ENCODE results near the gene PEF1. TPM values are rescaled to one million over a fixed set of nuclear protein-coding genes. Genes with fewer than 3 reads are reported as not detected.

The PEF1 gene
- total RNA-seq, 2 experiments from 2014 or later: 56.1 to 67.7 TPM

- Histone ChIP-seq H3K9me2 (ENCODE audit: insufficient read depth, low read length) (no peaks in the 10 kb centered on the region), H3K79me2 (ENCODE audit: insufficient read depth, low read depth, low read length) (no peaks in the 10 kb centered on the region), H4K20me1 (ENCODE audit: insufficient read depth, low read length) (no peaks in the 10 kb centered on the region), H3K4me3 (ENCODE audit: low read depth, low read length, poor library complexity, severe bottlenecking) (no peak overlapping the region), H3K4me1 (ENCODE audit: insufficient read depth, low read length, poor library complexity, severe bottlenecking) (no peaks in the 10 kb centered on the region), H3K4me2 (ENCODE audit: low read length) (no peak overlapping the region), H3K36me3 (ENCODE audit: insufficient read depth, low read length) (no peaks in the 10 kb centered on the region), H3K9me3 (ENCODE audit: low read length) (no peaks in the 10 kb centered on the region), H2AFZ (ENCODE audit: low read length) (no peak overlapping the region), H3K27ac (ENCODE audit: low read depth, low read length, poor library complexity, severe bottlenecking) (no peak overlapping the region)
- DNase-seq (ENCODE audit: low spot score): no peak
- BruUV-seq (replicated peaks): no TSS peak
- TF ChIP-seq EZH2phosphoT487 (IDR thresholded peaks at IDR 0.05; ENCODE audit: borderline replicate concordance, low read depth, low read length): no peak
- TF ChIP-seq, protein P1, sequence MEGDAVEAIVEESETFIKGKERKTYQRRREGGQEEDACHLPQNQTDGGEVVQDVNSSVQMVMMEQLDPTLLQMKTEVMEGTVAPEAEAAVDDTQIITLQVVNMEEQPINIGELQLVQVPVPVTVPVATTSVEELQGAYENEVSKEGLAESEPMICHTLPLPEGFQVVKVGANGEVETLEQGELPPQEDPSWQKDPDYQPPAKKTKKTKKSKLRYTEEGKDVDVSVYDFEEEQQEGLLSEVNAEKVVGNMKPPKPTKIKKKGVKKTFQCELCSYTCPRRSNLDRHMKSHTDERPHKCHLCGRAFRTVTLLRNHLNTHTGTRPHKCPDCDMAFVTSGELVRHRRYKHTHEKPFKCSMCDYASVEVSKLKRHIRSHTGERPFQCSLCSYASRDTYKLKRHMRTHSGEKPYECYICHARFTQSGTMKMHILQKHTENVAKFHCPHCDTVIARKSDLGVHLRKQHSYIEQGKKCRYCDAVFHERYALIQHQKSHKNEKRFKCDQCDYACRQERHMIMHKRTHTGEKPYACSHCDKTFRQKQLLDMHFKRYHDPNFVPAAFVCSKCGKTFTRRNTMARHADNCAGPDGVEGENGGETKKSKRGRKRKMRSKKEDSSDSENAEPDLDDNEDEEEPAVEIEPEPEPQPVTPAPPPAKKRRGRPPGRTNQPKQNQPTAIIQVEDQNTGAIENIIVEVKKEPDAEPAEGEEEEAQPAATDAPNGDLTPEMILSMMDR (conservative IDR thresholded peaks at IDR 0.05; ENCODE audit: low read length): no peak
- CTCF ChIA-PET (ENCODE audit: unreplicated experiment): interaction anchor here (1.3 kb wide), 1 partner anchor 70 kb away, joined by 3 read pairs; no protein-coding TSS in a partner anchor
- POLR2A ChIA-PET: interaction anchor here (0.7 kb wide), 1 partner anchor 8 kb away, joined by 7 read pairs; no protein-coding TSS in a partner anchor
- intact Hi-C loops (cut with micrococcal nuclease; ENCODE audit: unreplicated experiment): no loop called here
Observed at GRCh38 chr1:31675161-31675560, 30.5 kb upstream of the PEF1 start.

DNA sequence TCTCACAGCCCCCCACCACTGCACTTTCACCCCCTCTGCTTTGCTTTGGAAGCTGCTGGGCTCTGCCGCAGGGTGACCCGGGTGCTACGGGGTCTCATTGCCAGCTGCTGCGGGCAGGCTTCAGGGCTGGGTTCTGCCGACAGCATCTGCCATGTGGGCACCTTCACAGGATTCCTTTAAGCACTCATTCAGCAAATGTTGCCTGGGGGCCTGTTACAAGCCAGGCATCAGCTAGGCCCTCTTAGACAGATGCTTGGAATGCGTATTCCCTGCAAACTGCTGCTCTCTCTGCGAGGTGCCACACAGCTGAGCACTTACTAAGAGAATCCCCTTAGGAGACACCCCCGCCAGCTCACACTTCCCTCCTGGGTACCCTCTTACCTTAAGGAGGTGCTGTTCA is 29.9 kb upstream of the PEF1 start:
- BruUV-seq (replicated peaks): no TSS peak
- Histone ChIP-seq H3K4me1 (ENCODE audit: insufficient read depth, low read length, poor library complexity, severe bottlenecking) (no peaks in the 10 kb centered on the region), H3K27ac (ENCODE audit: low read depth, low read length, poor library complexity, severe bottlenecking) (no peak overlapping the region), H4K20me1 (ENCODE audit: insufficient read depth, low read length) (no peaks in the 10 kb centered on the region), H3K9me2 (ENCODE audit: insufficient read depth, low read length) (no peaks in the 10 kb centered on the region), H3K4me2 (ENCODE audit: low read length) (no peak overlapping the region), H3K9me3 (ENCODE audit: low read length) (no peaks in the 10 kb centered on the region), H3K79me2 (ENCODE audit: insufficient read depth, low read depth, low read length) (no peaks in the 10 kb centered on the region), H3K36me3 (ENCODE audit: insufficient read depth, low read length) (no peaks in the 10 kb centered on the region), H2AFZ (ENCODE audit: low read length) (no peak overlapping the region), H3K4me3 (ENCODE audit: low read depth, low read length, poor library complexity, severe bottlenecking) (no peak overlapping the region)
- ChIA-PET CTCF (ENCODE audit: unreplicated experiment) (interaction anchor here (1.3 kb wide), 1 partner anchor 71 kb away, joined by 3 read pairs; no protein-coding TSS in a partner anchor), POLR2A (no interaction called here)
- no peak for DNase-seq (ENCODE audit: low spot score)
- no peak for TF ChIP-seq EZH2phosphoT487 (IDR thresholded peaks at IDR 0.05; ENCODE audit: borderline replicate concordance, low read depth, low read length)
- TF ChIP-seq, protein P1 (conservative IDR thresholded peaks at IDR 0.05; ENCODE audit: low read length): no peak
- intact Hi-C loops (cut with micrococcal nuclease; ENCODE audit: unreplicated experiment): no loop called here

- intact Hi-C loops (cut with micrococcal nuclease; ENCODE audit: unreplicated experiment): no loop called here
- no TSS peak for BruUV-seq (replicated peaks)
Observed at GRCh38 chr1:31673433-31673832, 28.8 kb upstream of the PEF1 start.

More at GRCh38 chr1:31673433-31673832, 28.8 kb upstream of the PEF1 start:
- Histone ChIP-seq H3K4me3 (ENCODE audit: low read depth, low read length, poor library complexity, severe bottlenecking) (no peak overlapping the region), H3K9me3 (ENCODE audit: low read length) (no peaks in the 10 kb centered on the region), H3K4me1 (ENCODE audit: insufficient read depth, low read length, poor library complexity, severe bottlenecking) (no peaks in the 10 kb centered on the region), H3K27ac (ENCODE audit: low read depth, low read length, poor library complexity, severe bottlenecking) (no peak overlapping the region), H3K36me3 (ENCODE audit: insufficient read depth, low read length) (no peaks in the 10 kb centered on the region), H4K20me1 (ENCODE audit: insufficient read depth, low read length) (no peaks in the 10 kb centered on the region), H2AFZ (ENCODE audit: low read length) (no peak overlapping the region), H3K79me2 (ENCODE audit: insufficient read depth, low read depth, low read length) (no peaks in the 10 kb centered on the region), H3K9me2 (ENCODE audit: insufficient read depth, low read length) (no peaks in the 10 kb centered on the region), H3K4me2 (ENCODE audit: low read length) (no peak overlapping the region)
- ChIA-PET CTCF (ENCODE audit: unreplicated experiment) (no interaction called here), POLR2A (no interaction called here)
- TF ChIP-seq, protein P1 (conservative IDR thresholded peaks at IDR 0.05; ENCODE audit: low read length): no peak
- no peak for TF ChIP-seq EZH2phosphoT487 (IDR thresholded peaks at IDR 0.05; ENCODE audit: borderline replicate concordance, low read depth, low read length)
- no peak for DNase-seq (ENCODE audit: low spot score)

All from OCI-LY7 (cell line).